HG03342 (cell line): Measurements from ENCODE around the gene RAP1GAP2.
"Not testable (repeated sequence)": the region's sequence is repeated elsewhere in the genome, so short reads cannot be mapped to it uniquely, and the experiment has no call there.

Source experiments
- ATAC-seq: cut with Tn5 transposase; IDR thresholded peaks from one replicate; pipeline ENCODE4 v1.9.1; 2021; ENCODE audit warnings: mild to moderate bottlenecking, moderate library complexity; ENCODE audit not compliant: unreplicated experiment

The RAP1GAP2 gene

GRCh38 chr17:2785376-2785775 is 10.9 kb upstream of the RAP1GAP2 start:
- ATAC-seq: not testable (repeated sequence)

GRCh38 chr17:2786176-2786881 is 9.9 kb upstream of the RAP1GAP2 start:
- peak; percentile 59 for ATAC-seq

GRCh38 chr17:2789700-2790099 is 6.5 kb upstream of the RAP1GAP2 start:
- no peak for ATAC-seq

GRCh38 chr17:2792366-2793169 is 3.7 kb upstream of the RAP1GAP2 start:
- ATAC-seq: no peak

DNA sequence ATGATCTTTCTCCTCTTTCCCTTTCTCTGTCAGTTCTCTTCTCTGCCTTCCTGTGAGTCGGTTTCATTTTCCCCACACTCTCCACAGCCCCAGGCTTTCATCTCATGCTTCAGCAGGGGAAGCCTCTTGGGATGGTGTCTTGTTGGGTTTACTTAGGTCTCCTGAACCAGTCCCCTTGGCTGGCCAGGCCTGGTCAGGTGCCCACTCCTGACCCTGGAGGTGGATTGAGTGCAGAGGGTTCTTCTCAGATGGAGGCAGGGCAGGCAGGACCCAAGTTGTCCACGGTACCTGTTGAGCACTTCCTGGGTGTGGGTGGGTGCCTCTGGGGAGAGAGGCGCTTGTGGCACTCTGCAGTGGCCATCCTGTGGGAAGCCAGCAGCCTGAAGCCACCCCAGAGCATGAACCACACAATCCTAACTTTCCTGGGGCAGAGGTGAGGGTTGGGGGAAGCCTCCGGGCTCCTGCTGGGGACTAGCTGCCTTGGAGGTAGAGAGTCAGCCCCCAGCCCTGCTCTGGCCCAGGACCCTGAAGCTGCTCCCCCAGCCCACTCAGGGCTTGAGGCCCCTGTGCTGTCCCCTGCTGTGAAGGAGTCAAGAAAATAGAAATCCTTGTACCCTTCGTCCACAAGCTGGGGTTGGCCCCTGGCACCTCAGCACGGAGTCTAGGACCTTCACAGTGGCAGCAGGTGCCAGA is 2.0 kb upstream of the RAP1GAP2 start:
- no peak for ATAC-seq

GRCh38 chr17:2795441-2796163 is 636 bp upstream of the RAP1GAP2 start:
- no peak for ATAC-seq

DNA sequence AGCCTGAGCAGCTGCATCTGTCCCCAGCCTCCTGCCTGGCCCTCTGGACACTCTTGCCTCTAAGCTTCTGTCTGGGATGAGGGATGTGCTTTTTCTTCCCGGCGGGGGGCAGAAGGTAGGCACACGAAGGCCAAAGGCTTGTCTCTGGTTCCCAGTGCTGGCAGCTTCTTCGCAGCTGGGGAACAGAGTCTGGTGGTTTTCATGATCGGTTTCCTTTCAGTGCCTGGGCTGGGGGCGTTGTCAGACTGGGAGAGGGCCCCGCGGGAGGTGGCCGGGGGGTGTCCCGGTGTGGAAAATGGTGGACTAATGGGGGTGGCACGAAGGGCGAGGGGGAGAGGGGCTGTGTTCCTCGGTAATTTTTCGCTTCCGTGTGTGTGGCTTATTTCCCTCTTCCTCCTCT is 988 bp downstream of the RAP1GAP2 start:
- no peak for ATAC-seq

- no peak for ATAC-seq
These were observed 1.4 kb downstream of the RAP1GAP2 start for GRCh38 chr17:2797637-2798036.

GRCh38 chr17:2798188-2798587 is 1.9 kb downstream of the RAP1GAP2 start:
- no peak for ATAC-seq

DNA sequence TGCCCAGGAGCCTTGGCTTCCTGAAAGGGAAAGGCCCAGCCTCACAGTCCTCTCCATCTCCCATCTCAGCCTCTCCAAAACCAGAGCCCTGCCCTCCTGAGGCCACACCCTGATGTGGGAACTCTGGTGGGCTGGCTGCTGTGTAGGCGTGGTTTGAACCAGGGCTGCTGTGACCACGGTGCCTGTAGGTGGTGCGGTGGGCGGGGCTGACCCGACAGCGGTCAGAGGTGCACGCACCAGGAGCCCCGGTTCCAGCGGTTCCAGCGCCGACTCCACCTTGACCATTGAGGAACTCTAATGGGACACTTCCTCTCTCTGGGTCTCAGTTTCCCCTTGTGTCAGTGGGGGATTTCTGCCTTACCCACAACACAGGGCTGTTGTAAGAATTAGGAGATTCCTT is 2.4 kb downstream of the RAP1GAP2 start:
- ATAC-seq: no peak

DNA sequence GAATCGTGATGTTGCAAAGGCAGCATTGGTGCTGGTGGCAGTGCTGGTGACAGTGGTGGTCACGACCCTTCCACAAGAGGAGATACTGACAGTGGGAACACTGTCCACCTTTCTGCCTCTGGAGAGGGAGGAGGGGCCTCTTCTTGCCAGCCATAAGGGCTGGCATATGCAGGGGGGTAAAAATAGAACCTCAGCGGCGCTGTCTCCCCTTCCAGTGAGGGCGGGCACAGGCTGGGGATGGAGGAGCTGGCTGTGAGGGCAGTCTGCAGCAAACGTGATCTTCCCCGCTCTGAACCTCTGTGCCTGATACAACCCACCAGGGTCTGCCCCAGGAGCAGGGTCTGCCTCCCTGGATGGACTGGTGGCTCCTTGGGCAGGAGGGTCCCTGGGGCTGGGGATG is 3.4 kb downstream of the RAP1GAP2 start:
- ATAC-seq: no peak

DNA sequence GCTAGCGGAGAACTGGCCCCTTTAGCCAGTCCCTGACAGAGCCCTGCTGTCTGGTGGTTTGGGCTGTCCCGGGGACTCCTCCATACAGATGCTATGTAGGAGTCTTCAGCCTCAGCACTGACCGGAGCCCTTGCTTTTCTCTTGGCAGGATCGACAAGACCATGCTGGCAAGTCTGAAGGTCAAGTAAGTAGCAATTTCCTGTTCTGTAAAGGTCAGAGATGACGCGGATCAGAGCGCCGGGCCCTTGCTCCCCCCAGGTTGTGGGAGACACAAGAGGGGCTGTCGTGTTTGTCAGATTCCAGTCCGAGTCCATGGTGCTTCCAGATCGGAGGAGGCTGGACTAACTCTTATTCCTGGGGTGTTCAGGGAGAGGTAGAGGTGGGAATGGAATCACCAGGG is 4.1 kb downstream of the RAP1GAP2 start:
- ATAC-seq: no peak

- ATAC-seq: no peak
These were observed 5.6 kb downstream of the RAP1GAP2 start for GRCh38 chr17:2801841-2802240.

GRCh38 chr17:2802574-2802973 is 6.3 kb downstream of the RAP1GAP2 start:
- no peak for ATAC-seq

- ATAC-seq: no peak
These were observed 7.1 kb downstream of the RAP1GAP2 start for GRCh38 chr17:2803386-2803785.

- no peak for ATAC-seq
These were observed 7.7 kb downstream of the RAP1GAP2 start for GRCh38 chr17:2803971-2804370.

GRCh38 chr17:2804912-2805311 is 8.7 kb downstream of the RAP1GAP2 start:
- ATAC-seq: no peak

- ATAC-seq: no peak
These were observed 9.7 kb downstream of the RAP1GAP2 start for GRCh38 chr17:2805961-2806360.

DNA sequence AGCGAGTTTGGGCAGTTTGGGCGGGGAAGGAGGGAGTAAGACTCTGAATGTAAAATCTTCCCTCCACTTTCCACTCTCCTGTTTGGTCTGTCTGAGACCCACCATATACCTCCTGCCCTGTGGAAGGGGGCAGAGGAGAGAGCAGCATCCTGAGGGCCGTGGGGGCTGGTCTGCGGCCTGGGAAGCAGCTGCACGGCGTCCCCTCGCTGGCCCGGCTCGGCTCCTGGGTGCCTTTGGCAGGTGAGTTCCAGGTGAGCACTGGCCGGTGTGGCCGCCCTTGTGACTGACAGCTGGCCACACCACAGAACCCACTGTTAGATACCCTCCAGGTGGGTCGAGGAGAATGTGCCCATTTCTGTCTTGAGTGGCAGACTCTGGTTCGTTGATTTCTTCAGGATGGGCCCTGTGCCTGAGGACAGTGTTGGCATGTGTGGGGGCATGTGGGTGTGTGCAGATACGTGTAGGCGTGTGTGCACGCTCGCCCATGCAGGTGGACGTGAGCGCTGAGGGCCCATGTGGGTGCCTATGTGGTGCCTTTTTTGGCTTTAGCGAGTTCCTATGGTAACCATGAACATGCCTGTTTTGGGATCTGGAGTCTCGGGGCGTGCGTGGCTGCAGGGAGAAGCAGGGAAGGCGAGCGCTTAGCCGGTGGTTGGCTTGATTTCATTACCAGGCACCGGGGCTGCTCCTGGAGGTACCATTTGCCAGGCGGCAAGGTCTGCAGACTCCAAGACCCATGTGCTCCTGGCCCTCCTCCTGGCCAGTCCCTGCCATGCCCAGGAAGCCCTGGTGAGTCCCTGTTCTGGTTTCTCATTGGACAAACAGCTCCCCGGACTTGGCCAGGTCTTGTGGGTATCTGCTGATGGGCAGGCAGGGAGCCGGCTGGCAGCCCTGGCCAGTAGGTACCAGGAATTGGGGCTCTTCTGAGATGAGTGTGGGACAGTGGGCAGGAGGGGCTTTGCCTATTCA is 12.4 kb downstream of the RAP1GAP2 start:
- no peak for ATAC-seq

DNA sequence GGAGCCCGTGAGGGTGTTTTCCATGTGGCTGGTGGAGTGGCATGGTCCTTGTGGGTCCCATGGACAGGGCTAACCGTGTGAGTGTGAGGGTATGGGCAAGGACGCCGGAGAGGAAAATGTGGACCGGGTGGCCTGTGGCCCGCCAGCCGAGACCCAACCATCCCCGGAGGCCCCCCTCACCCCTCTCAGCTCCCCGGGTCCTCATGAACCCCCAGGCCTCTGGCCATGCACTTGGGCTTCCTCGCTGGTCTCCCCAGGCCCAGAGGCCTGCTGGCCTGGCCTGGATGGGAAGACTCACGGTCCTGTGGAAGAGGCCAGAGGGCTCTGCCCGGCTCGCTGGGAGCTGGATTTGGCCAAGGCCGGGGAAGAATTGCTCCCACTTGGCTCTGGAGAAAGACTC is 13.1 kb downstream of the RAP1GAP2 start:
- no peak for ATAC-seq
